GM12878 (cell line): ENCODE measurements around the gene ZNF486. TPM values are rescaled to one million over a fixed set of nuclear protein-coding genes. Genes with fewer than 3 reads are reported as not detected.

ENCODE experiments used
- ATAC-seq: fragments of 200-7000 bp; cut with Tn5 transposase; 3 replicates; pipeline ENCODE4 v1.9.1; 2020; ENCODE audit warnings: mild to moderate bottlenecking, moderate library complexity
- BruUV-seq: library from RNA; stranded (reverse); fragments of 400-500 nt; replicated peaks from 2 replicates; lab custom pipeline; 2021; lab: Mats Ljungman, UMichigan
- CTCF ChIA-PET: fragments of 300-600 bp; sonication (Branson Sonifier 250); formaldehyde crosslinking; extraction: SDS; loops from one replicate; lab custom pipeline; 2021; ENCODE audit warnings: inconsistent platforms; lab: Yijun Ruan, JAX
- POLR2A ChIA-PET: fragments of 350-600 bp; formaldehyde crosslinking; extraction: SDS; loops from one replicate; lab custom pipeline; 2021; ENCODE audit warnings: inconsistent platforms; lab: Charles Lee
- RAD21 ChIA-PET: fragments of 300-600 bp; sonication (Branson Sonifier 250); formaldehyde crosslinking; loops from one replicate; lab custom pipeline; 2023; ENCODE audit warnings: antibody characterized with exemption; ENCODE audit not compliant: unreplicated experiment; lab: Charles Lee
- SMC1A ChIA-PET: fragments of 300-600 bp; sonication (Branson Sonifier 250); formaldehyde crosslinking; loops from one replicate; lab custom pipeline; 2023; ENCODE audit not compliant: unreplicated experiment, uncharacterized antibody; lab: Charles Lee
- DNase-seq: peaks from one replicate; pipeline ENCODE4 v3.0.0-alpha.2; 2011; ENCODE audit warnings: low read depth, low spot score
- FAIRE-seq: peaks from 3 replicates; lab custom pipeline; 2011; peaks lifted over from hg19 to GRCh38; lab: Jason Lieb, UNC
- H2AFZ ChIP-seq: 2 replicates; pipeline ENCODE4 v1.6.0; 2011; ENCODE audit warnings: low read depth, low read length, control low read depth; ENCODE audit not compliant: control insufficient read depth
- H3K27ac ChIP-seq: 2 replicates; pipeline ENCODE4 v1.5.1; 2011; ENCODE audit warnings: control low read depth; ENCODE audit not compliant: control insufficient read depth, insufficient read depth
- H3K27me3 ChIP-seq, 2 experiments: replicated peaks in 1 of 2; 2 replicates each; pipeline versions ENCODE4 v1.6.0 to v1.6.1; 2011; ENCODE audit warnings: low read length in 1 of 2; ENCODE audit not compliant: control insufficient read depth in 2 of 2, insufficient read depth in 2 of 2
- H3K36me3 ChIP-seq, 2 experiments: 2 replicates each; pipeline ENCODE4 v1.5.1; 2011; ENCODE audit warnings: low read length in 1 of 2; ENCODE audit not compliant: control insufficient read depth in 2 of 2, insufficient read depth in 2 of 2
- H3K4me1 ChIP-seq: 2 replicates; pipeline ENCODE4 v1.6.1; 2011; ENCODE audit warnings: mild to moderate bottlenecking, low read length, moderate library complexity, mixed read lengths; ENCODE audit not compliant: control insufficient read depth, insufficient read depth
- H3K4me2 ChIP-seq: 2 replicates; pipeline ENCODE4 v1.6.0; 2011; ENCODE audit warnings: control low read depth; ENCODE audit not compliant: control insufficient read depth, insufficient read depth
- H3K4me3 ChIP-seq: fragments of 200-600 bp; sonication (generic); 2 replicates; pipeline ENCODE4 v1.5.1; 2016
- H3K79me2 ChIP-seq: 2 replicates; pipeline ENCODE4 v1.6.0; 2011; ENCODE audit warnings: low read length; ENCODE audit not compliant: control insufficient read depth, insufficient read depth
- H3K9ac ChIP-seq: 2 replicates; pipeline ENCODE4 v1.8.0; 2011; ENCODE audit warnings: low read length, control low read depth, mixed read lengths; ENCODE audit not compliant: control insufficient read depth, insufficient read depth
- H3K9me3 ChIP-seq: replicated peaks from 3 replicates; pipeline ENCODE4 v1.5.1; 2011; ENCODE audit warnings: mild to moderate bottlenecking, low read length; ENCODE audit not compliant: control insufficient read depth, insufficient read depth
- H4K20me1 ChIP-seq: 2 replicates; pipeline ENCODE4 v1.6.0; 2011; ENCODE audit not compliant: control insufficient read depth, insufficient read depth
- ATF7 ChIP-seq: fragments of 450-650 bp; IDR thresholded peaks from 2 replicates; pipeline ENCODE4 v1.6.1; 2016; ENCODE audit warnings: low read depth, mild to moderate bottlenecking
- CBX3 ChIP-seq: fragments of 200-600 bp; sonication (generic); IDR thresholded peaks from 2 replicates; pipeline ENCODE4 v1.6.1; 2016; ENCODE audit warnings: low read depth, borderline replicate concordance
- EED ChIP-seq: sonication (generic); IDR thresholded peaks from 2 replicates; pipeline ENCODE4 v1.6.1; 2016; ENCODE audit warnings: antibody characterized with exemption, low read depth
- HCFC1 ChIP-seq: fragments of 150-350 bp; IDR thresholded peaks from 2 replicates; pipeline ENCODE4 v1.6.1; 2014; ENCODE audit warnings: low read length
- KDM1A ChIP-seq: fragments of 200-600 bp; sonication (generic); IDR thresholded peaks from 2 replicates; pipeline ENCODE4 v1.6.1; 2016; ENCODE audit warnings: borderline replicate concordance
- LARP7 ChIP-seq: fragments of 450-650 bp; IDR thresholded peaks from 2 replicates; pipeline ENCODE4 v1.6.1; 2017; ENCODE audit warnings: mild to moderate bottlenecking
- MAX ChIP-seq: IDR thresholded peaks from 2 replicates; pipeline ENCODE4 v1.6.1; 2012; ENCODE audit warnings: low read depth, low read length, improper control_type of control experiment
- MYB ChIP-seq: fragments of 150-350 bp; IDR thresholded peaks from 2 replicates; pipeline ENCODE4 v1.6.1; 2014; ENCODE audit warnings: mild to moderate bottlenecking, low read depth, low read length, borderline replicate concordance
- NBN ChIP-seq: fragments of 450-650 bp; IDR thresholded peaks from 2 replicates; pipeline ENCODE4 v1.6.1; 2016
- NFYB ChIP-seq: IDR thresholded peaks from 2 replicates; pipeline ENCODE4 v1.6.1; 2011; ENCODE audit warnings: low read depth, mild to moderate bottlenecking, low read length, improper control_type of control experiment, moderate library complexity; ENCODE audit not compliant: insufficient read depth
- NRF1 ChIP-seq: conservative IDR thresholded peaks from 2 replicates; pipeline ENCODE4 v1.6.1; 2011; ENCODE audit warnings: mild to moderate bottlenecking, low read depth, low read length, improper control_type of control experiment
- PBX3 ChIP-seq: IDR thresholded peaks from 2 replicates; pipeline ENCODE4 v1.6.1; 2011; ENCODE audit warnings: mild to moderate bottlenecking, low read depth, low read length, moderate library complexity; ENCODE audit not compliant: insufficient replicate concordance
- PKNOX1 ChIP-seq: fragments of 450-650 bp; IDR thresholded peaks from 2 replicates; pipeline ENCODE4 v1.6.1; 2016; ENCODE audit warnings: mild to moderate bottlenecking
- POLR2A ChIP-seq: IDR thresholded peaks from 2 replicates; pipeline ENCODE4 v1.6.1; 2011; ENCODE audit warnings: low read depth, mild to moderate bottlenecking, low read length
- SKIL ChIP-seq: fragments of 450-650 bp; IDR thresholded peaks from 2 replicates; pipeline ENCODE4 v1.6.1; 2017; ENCODE audit warnings: mild to moderate bottlenecking, low read depth, inconsistent platforms; ENCODE audit not compliant: poor library complexity, severe bottlenecking
- SP1 ChIP-seq: IDR thresholded peaks from one replicate; pipeline ENCODE4 v1.6.1; 2011; ENCODE audit warnings: low read depth, low read length
- SUZ12 ChIP-seq: fragments of 200-600 bp; sonication (generic); IDR thresholded peaks from one replicate; pipeline ENCODE4 v1.6.1; 2018; ENCODE audit warnings: antibody characterized with exemption, mild to moderate bottlenecking; ENCODE audit not compliant: unreplicated experiment
- TAF1 ChIP-seq: IDR thresholded peaks from 2 replicates; pipeline ENCODE4 v1.6.1; 2011; ENCODE audit warnings: mild to moderate bottlenecking, low read depth, low read length, borderline replicate concordance
- TCF7 ChIP-seq: IDR thresholded peaks from 2 replicates; pipeline ENCODE4 v1.6.1; 2014; ENCODE audit warnings: antibody characterized with exemption, borderline replicate concordance
- YY1 ChIP-seq: IDR thresholded peaks from 2 replicates; pipeline ENCODE4 v1.6.1; 2011; ENCODE audit warnings: low read depth, mild to moderate bottlenecking, low read length
- ZBED1 ChIP-seq: IDR thresholded peaks from 2 replicates; pipeline ENCODE4 v1.6.1; 2016; ENCODE audit warnings: borderline replicate concordance
- WGBS: methylation state at CpG from one replicate; pipeline ENCODE4 v1.1.6; 2016; ENCODE audit warnings: low lambda C conversion rate; ENCODE audit not compliant: insufficient replicate concordance, insufficient coverage; ENCODE audit errors: missing lambda C conversion rate; 5-methylcytosine and 5-hydroxymethylcytosine counted together
- in situ Hi-C: fragments of 300-500 bp; cut with MboI; formaldehyde crosslinking; loops from 9 replicates; pipeline ENCODE4 v1.14.3; 2018; ENCODE audit warnings: mixed read lengths
- intact Hi-C: fragments of 100-400 bp; cut with micrococcal nuclease; formaldehyde crosslinking; loops from one replicate; pipeline ENCODE4 v1.14.2; 2022; ENCODE audit not compliant: unreplicated experiment
- polyA plus RNA-seq, 11 experiments: library from polyadenylated mRNA; depleted of rRNA in 4 of 11; unstranded in 6 of 11; stranded (reverse) in 5 of 11; fragments of >200 nt; fragmentation: Nextera tagmentation in 4 of 11; fragmentation: Illumina TruSeq in 1 of 11; extraction: Ambion mirVana in 4 of 11; extraction: Trizol in 1 of 11; gene quantifications; 1 replicate in 1 of 11; 2 replicates in 10 of 11; pipeline versions ENCODE4 v1.2.1 to v1.2.3, GENCODE V29; 2011 to 2016; ENCODE audit warnings: inconsistent platforms in 2 of 11, missing spikeins in 2 of 11, low read depth in 1 of 11
- total RNA-seq, 4 experiments: library from RNA; depleted of rRNA in 3 of 4; stranded (reverse); fragments of >200 nt in 3 of 4; fragmentation: Illumina TruSeq in 1 of 4; extraction: Trizol in 1 of 4; gene quantifications; 2 replicates each; pipeline versions ENCODE4 v1.2.1 to v1.2.3, GENCODE V29; 2013 to 2021

ZNF486 gene
- total and polyA plus RNA-seq, 10 of the 15 experiments (the other 5 are each of a cell fraction or from before 2014, with no cell fraction given) = 0.02 to 1.0 (median 0.09) TPM; not detected in 1

DNA sequence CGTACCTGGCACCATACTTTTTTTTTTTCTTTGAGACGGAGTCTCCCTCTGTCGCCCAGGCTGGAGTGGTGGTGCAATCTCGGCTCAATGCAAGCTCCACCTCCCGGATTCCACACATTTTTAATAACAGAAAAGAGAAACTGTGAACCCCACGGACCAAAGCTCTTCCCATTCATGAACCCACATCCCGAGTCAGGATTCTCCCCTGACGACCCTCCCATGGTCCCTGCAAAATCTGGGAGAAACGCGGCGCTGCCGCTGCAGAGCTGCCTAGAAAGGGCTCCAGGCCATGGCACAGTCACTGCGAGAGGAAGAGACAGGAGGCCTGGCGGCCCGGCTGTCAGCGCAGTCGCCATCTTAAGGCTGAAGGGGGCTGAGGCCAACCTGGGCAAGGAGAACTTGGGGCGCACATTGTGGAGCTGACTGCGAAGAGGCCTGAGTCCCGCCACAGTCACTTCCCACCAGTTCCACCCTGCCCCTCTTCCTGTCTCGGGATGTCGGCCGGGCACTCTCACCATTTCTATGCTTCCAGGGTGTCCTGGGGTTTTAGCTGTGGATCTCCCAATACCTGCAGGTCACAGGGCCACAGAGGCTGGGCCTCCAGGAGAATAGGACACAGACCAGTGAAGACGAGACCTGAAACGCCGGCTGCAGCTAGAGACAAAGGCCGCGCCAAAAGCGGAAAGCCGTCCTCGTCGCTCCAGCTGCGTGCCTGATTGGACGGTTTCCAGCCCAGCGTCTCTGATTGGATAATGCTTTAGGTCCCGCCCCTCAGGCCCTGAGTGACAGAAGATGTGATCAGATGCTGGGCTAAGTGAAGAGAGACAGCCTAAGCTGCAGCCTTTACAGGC, 71.0 kb downstream of the ZNF486 start:
- no peaks in the 10 kb centered on the region for H3K4me1 ChIP-seq
- no peaks in the 10 kb centered on the region for H4K20me1 ChIP-seq
- ChIA-PET SMC1A (interaction anchor here (0.8 to 1.1 kb wide), 3 partner anchors 21 to 646 kb away, joined by 3 read pairs; partner anchors contain the start of gene ZNF486), CTCF (interaction anchor here (0.7 to 1.2 kb wide), 2 partner anchors 93 to 130 kb away, joined by 3 to 4 read pairs; no protein-coding TSS in a partner anchor), POLR2A (interaction anchor here (1.1 kb wide), 2 partner anchors 538 to 576 kb away, joined by 4 to 6 read pairs; partner anchors contain the start of gene ZNF66), RAD21 (interaction anchor here (0.7 to 1.1 kb wide), 2 partner anchors 53 to 594 kb away, joined by 3 to 4 read pairs; partner anchors contain the start of gene GMIP)
- peaks cover 3% of the 10 kb centered on the region; the same call in 1 of the 3 replicates for H3K9me3 ChIP-seq
- H3K36me3 ChIP-seq = no peaks in the 10 kb centered on the region
- ATAC-seq (peak; percentile 45; the same call in 2 of the 3 replicates), DNase-seq (peak; percentile 0), FAIRE-seq (no peak)
- no TSS peak for BruUV-seq
- WGBS = 3% methylated on average over 33 of the region's 36 CpGs
- no peak overlapping the region for H3K4me3 ChIP-seq
- H3K79me2 ChIP-seq = no peaks in the 10 kb centered on the region
- in situ Hi-C loops (no loop called here), intact Hi-C loops (no loop called here)
- H3K4me2 ChIP-seq = peak overlapping the region; percentile 48; the same call in 1 of the 2 replicates
- no peak overlapping the region for H2AFZ ChIP-seq
- H3K9ac ChIP-seq = peak overlapping the region; percentile 8; the same call in 1 of the 2 replicates
- no peaks in the 10 kb centered on the region for H3K27me3 ChIP-seq
- no peak overlapping the region for H3K27ac ChIP-seq
- TF ChIP-seq HCFC1 (no peak), MAX (no peak), NFYB (peak; percentile 68), SP1 (peak; percentile 53), TCF7 (no peak), KDM1A (no peak), PBX3 (peak; percentile 46), NBN (no peak), PKNOX1 (peak; percentile 86), SUZ12 (no peak), CBX3 (no peak), LARP7 (no peak), ATF7 (no peak), MYB (no peak), EED (no peak), POLR2A (no peak), NRF1 (no peak), TAF1 (no peak), SKIL (no peak), ZBED1 (no peak), YY1 (peak; percentile 34; the same call in 1 of the 2 replicates)
